Muscle layer of duodenum (tissue), 2 donors: ENCODE measurements around the gene CFAP46.
"Not testable (repeated sequence)": the region's sequence is repeated elsewhere in the genome, so short reads cannot be mapped to it uniquely, and the experiment has no call there.

Source experiments
- H3K27ac ChIP-seq: one replicate; pipeline ENCODE4 v1.7.0; 2013; ENCODE audit warnings: mild to moderate bottlenecking, low read length
- H3K27me3 ChIP-seq: one replicate; pipeline ENCODE4 v1.7.0; 2013; ENCODE audit warnings: low read depth, mild to moderate bottlenecking, control low read depth, low read length
- H3K36me3 ChIP-seq, 2 donors: one replicate each; pipeline ENCODE4 v1.7.0; 2013; ENCODE audit warnings: low read length in 2 of 2, control low read depth in 1 of 2, mild to moderate bottlenecking in 1 of 2; ENCODE audit not compliant: insufficient read depth in 2 of 2, control insufficient read depth in 1 of 2
- H3K4me1 ChIP-seq, 2 donors: one replicate each; pipeline ENCODE4 v1.7.0; 2013; ENCODE audit warnings: low read length in 2 of 2, mild to moderate bottlenecking in 2 of 2, control low read depth in 1 of 2, moderate library complexity in 1 of 2; ENCODE audit not compliant: insufficient read depth in 2 of 2, control insufficient read depth in 1 of 2
- H3K4me3 ChIP-seq, 2 donors: one replicate each; pipeline ENCODE4 v1.7.0; 2013; ENCODE audit warnings: low read length in 2 of 2, low read depth in 1 of 2, mild to moderate bottlenecking in 1 of 2
- H3K9me3 ChIP-seq, 2 donors: one replicate each; pipeline ENCODE4 v1.7.0; 2013; ENCODE audit warnings: low read length in 2 of 2, control low read depth in 1 of 2, mild to moderate bottlenecking in 1 of 2; ENCODE audit not compliant: control insufficient read depth in 1 of 2
- donor health status: healthy.

CFAP46 gene

GRCh38 chr10:132938472-132939339 lies 3.7 kb downstream of the CFAP46 start:
- H3K36me3 ChIP-seq: no peaks in the 10 kb centered on the region
- H3K27ac ChIP-seq: no peak overlapping the region
- peaks cover 0 to 17% of the 10 kb centered on the region in 2 donors for H3K4me1 ChIP-seq
- H3K4me3 ChIP-seq: no peak overlapping the region
- peaks cover 7% of the 10 kb centered on the region for H3K27me3 ChIP-seq
- H3K9me3 ChIP-seq: no peaks in the 10 kb centered on the region

GRCh38 chr10:132937861-132938260 lies 4.5 kb downstream of the CFAP46 start:
- Histone ChIP-seq H3K27me3 (peaks cover 3% of the 10 kb centered on the region), H3K4me3 (no peak overlapping the region), H3K36me3 (no peaks in the 10 kb centered on the region), H3K27ac (no peak overlapping the region), H3K9me3 (no peaks in the 10 kb centered on the region), H3K4me1 (peaks cover 0 to 12% of the 10 kb centered on the region in 2 donors)

GRCh38 chr10:132934953-132935352 lies 7.4 kb downstream of the CFAP46 start:
- H3K36me3 ChIP-seq: no peaks in the 10 kb centered on the region
- no peaks in the 10 kb centered on the region for H3K9me3 ChIP-seq
- H3K4me1 ChIP-seq: no peaks in the 10 kb centered on the region
- H3K27ac ChIP-seq: no peak overlapping the region
- H3K27me3 ChIP-seq: no peaks in the 10 kb centered on the region
- no peak overlapping the region for H3K4me3 ChIP-seq

GRCh38 chr10:132933308-132934042 lies 8.9 kb downstream of the CFAP46 start:
- Histone ChIP-seq H3K27me3 (no peaks in the 10 kb centered on the region), H3K4me1 (no peaks in the 10 kb centered on the region), H3K4me3 (no peak overlapping the region), H3K36me3 (no peaks in the 10 kb centered on the region), H3K27ac (no peak overlapping the region), H3K9me3 (no peaks in the 10 kb centered on the region)

GRCh38 chr10:132932461-132933307 lies 9.7 kb downstream of the CFAP46 start:
- Histone ChIP-seq H3K27me3 (no peaks in the 10 kb centered on the region), H3K9me3 (no peaks in the 10 kb centered on the region), H3K4me3 (no peak overlapping the region), H3K27ac (no peak overlapping the region), H3K4me1 (no peaks in the 10 kb centered on the region), H3K36me3 (no peaks in the 10 kb centered on the region)

GRCh38 chr10:132931258-132932250 lies 10.8 kb downstream of the CFAP46 start:
- not testable (repeated sequence) for H3K4me3 ChIP-seq, H3K36me3 ChIP-seq, H3K4me1 ChIP-seq

GRCh38 chr10:132930701-132931100 lies 11.7 kb downstream of the CFAP46 start:
- not testable (repeated sequence) for H3K27me3 ChIP-seq, H3K4me1 ChIP-seq, H3K4me3 ChIP-seq, H3K27ac ChIP-seq, H3K9me3 ChIP-seq, H3K36me3 ChIP-seq

More at GRCh38 chr10:132931258-132932250, 10.8 kb downstream of the CFAP46 start:
- not testable (repeated sequence) for H3K9me3 ChIP-seq, H3K27ac ChIP-seq, H3K27me3 ChIP-seq

GRCh38 chr10:132929953-132930548 lies 12.3 kb downstream of the CFAP46 start:
- H3K27ac ChIP-seq: no peak overlapping the region
- no peaks in the 10 kb centered on the region for H3K9me3 ChIP-seq
- no peak overlapping the region for H3K4me3 ChIP-seq
- H3K27me3 ChIP-seq: no peaks in the 10 kb centered on the region
- H3K36me3 ChIP-seq: no peaks in the 10 kb centered on the region
- H3K4me1 ChIP-seq: no peaks in the 10 kb centered on the region

- H3K36me3 ChIP-seq: no peaks in the 10 kb centered on the region
- no peak overlapping the region for H3K27ac ChIP-seq
- no peak overlapping the region for H3K4me3 ChIP-seq
- no peaks in the 10 kb centered on the region for H3K9me3 ChIP-seq
- H3K27me3 ChIP-seq: no peaks in the 10 kb centered on the region
- H3K4me1 ChIP-seq: no peaks in the 10 kb centered on the region
These were observed 12.9 kb downstream of the CFAP46 start for GRCh38 chr10:132929480-132929879.

- no peak overlapping the region for H3K4me3 ChIP-seq
- no peaks in the 10 kb centered on the region for H3K4me1 ChIP-seq
- no peaks in the 10 kb centered on the region for H3K27me3 ChIP-seq
- H3K27ac ChIP-seq: no peak overlapping the region
- H3K9me3 ChIP-seq: no peaks in the 10 kb centered on the region
- no peaks in the 10 kb centered on the region for H3K36me3 ChIP-seq
These were observed 14.1 kb downstream of the CFAP46 start for GRCh38 chr10:132928261-132928660.
